Measurements from ENCODE around the gene SH2D7. TPM values are rescaled to one million over a fixed set of nuclear protein-coding genes. Genes with fewer than 3 reads are reported as not detected.

The SH2D7 gene
- total RNA-seq, 1 experiment from 2014 or later = not detected

DNA sequence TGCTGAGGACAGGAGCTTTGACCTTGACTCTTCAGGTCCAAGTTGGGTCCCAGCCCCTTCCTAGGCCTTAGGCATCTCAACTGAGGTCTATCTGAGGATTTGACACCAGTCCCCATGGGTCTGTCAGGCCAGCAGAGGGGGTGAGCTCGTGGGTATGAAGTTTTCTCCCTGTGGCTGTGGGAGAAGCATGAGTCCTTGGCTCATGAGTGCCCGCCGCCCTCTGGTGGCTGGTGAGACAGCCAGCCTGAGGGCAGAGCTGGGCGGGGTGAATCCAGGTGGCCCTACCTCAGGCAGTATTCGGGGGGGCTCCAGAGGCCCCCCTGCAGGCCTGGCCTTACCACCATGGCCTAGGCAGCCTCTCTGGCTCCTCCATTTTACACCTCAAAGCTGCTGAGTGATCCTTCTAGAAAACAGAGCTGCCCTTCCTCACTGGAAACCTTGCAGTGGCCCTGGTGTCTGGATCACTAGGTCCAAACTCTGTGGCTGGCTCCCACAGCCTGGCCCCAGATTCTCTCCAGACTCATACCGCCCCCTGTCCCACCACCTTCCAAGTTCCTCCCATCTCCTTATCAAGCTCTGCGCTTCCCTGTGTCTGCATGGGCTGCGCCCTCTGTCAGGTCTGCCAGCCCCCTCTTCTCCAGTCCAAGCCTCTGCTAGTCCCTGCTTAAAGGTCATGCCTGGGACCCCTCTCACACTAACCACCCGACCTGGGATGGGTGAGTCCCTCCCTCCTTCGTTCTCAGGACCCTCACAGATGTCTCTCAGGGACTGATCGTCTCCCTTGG, 16.1 kb downstream of the SH2D7 start:
- ChIA-PET CTCF (interaction anchor here (0.5 to 12.7 kb wide), 54 partner anchors 9 to 1027 kb away, joined by 3 to 289 read pairs (median 4); partner anchors contain the start of gene TBC1D2B), POLR2A (interaction anchor here (0.6 to 1.7 kb wide), 8 partner anchors 15 to 1032 kb away, joined by 3 read pairs; no protein-coding TSS in a partner anchor)
- DNase-seq (ENCODE audit: unreplicated experiment) = peak; percentile 84
- no peaks in the 10 kb centered on the region for H3K4me1 Mint-ChIP-seq (ENCODE audit: insufficient read depth, unreplicated experiment)
- TF ChIP-seq, protein P1, sequence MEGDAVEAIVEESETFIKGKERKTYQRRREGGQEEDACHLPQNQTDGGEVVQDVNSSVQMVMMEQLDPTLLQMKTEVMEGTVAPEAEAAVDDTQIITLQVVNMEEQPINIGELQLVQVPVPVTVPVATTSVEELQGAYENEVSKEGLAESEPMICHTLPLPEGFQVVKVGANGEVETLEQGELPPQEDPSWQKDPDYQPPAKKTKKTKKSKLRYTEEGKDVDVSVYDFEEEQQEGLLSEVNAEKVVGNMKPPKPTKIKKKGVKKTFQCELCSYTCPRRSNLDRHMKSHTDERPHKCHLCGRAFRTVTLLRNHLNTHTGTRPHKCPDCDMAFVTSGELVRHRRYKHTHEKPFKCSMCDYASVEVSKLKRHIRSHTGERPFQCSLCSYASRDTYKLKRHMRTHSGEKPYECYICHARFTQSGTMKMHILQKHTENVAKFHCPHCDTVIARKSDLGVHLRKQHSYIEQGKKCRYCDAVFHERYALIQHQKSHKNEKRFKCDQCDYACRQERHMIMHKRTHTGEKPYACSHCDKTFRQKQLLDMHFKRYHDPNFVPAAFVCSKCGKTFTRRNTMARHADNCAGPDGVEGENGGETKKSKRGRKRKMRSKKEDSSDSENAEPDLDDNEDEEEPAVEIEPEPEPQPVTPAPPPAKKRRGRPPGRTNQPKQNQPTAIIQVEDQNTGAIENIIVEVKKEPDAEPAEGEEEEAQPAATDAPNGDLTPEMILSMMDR (IDR thresholded peaks at IDR 0.05; ENCODE audit: unreplicated experiment) = peak; percentile 90
- no peak overlapping the region for H3K4me3 Mint-ChIP-seq (ENCODE audit: unreplicated experiment)
- H3K27ac Mint-ChIP-seq (ENCODE audit: low read depth, unreplicated experiment) = no peak overlapping the region
- no peaks in the 10 kb centered on the region for H3K27me3 Mint-ChIP-seq (ENCODE audit: insufficient read depth, unreplicated experiment)
- H3K36me3 Mint-ChIP-seq (ENCODE audit: insufficient read depth, unreplicated experiment) = no peaks in the 10 kb centered on the region
- intact Hi-C loops (cut with micrococcal nuclease) = loop anchor here (1.0 to 2.0 kb wide), 4 partner anchors 108 to 206 kb away; no protein-coding TSS in a partner anchor
- no TSS peak for BruUV-seq (replicated peaks)
- no peaks in the 10 kb centered on the region for H3K9me3 Mint-ChIP-seq (ENCODE audit: unreplicated experiment)

DNA sequence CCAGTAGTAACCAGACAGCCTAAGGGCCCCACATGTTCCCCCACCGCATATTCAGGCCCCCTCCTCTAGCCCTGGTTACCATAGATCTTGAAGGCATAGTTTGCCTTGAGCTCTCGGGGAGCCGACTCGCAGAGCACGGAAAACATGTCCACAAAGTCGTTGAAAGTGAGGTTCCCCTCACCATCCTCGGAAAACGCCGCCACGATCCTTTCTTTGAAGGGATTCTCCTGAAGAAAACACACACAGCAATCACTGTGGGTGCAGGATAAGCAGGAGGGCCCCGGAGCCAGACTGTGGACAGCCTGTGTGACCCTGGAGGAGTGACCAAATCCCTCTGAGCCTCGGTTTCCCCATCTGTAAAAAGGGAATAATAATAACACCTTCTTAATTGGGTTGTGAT, 16.8 kb downstream of the SH2D7 start:
- no peak for DNase-seq (ENCODE audit: unreplicated experiment)
- no peaks in the 10 kb centered on the region for H3K36me3 Mint-ChIP-seq (ENCODE audit: insufficient read depth, unreplicated experiment)
- ChIA-PET POLR2A (interaction anchor here (0.7 to 1.1 kb wide), 3 partner anchors 141 to 1033 kb away, joined by 3 read pairs; no protein-coding TSS in a partner anchor), CTCF (interaction anchor here (0.5 to 12.7 kb wide), 35 partner anchors 11 to 1546 kb away, joined by 3 to 289 read pairs (median 5); partner anchors contain the start of gene TBC1D2B)
- BruUV-seq (replicated peaks) = no TSS peak
- H3K27ac Mint-ChIP-seq (ENCODE audit: low read depth, unreplicated experiment) = no peak overlapping the region
- TF ChIP-seq, protein P1 (IDR thresholded peaks at IDR 0.05; ENCODE audit: unreplicated experiment) = no peak
- H3K4me3 Mint-ChIP-seq (ENCODE audit: unreplicated experiment) = no peak overlapping the region
- no peaks in the 10 kb centered on the region for H3K27me3 Mint-ChIP-seq (ENCODE audit: insufficient read depth, unreplicated experiment)
- no peaks in the 10 kb centered on the region for H3K9me3 Mint-ChIP-seq (ENCODE audit: unreplicated experiment)
- no peaks in the 10 kb centered on the region for H3K4me1 Mint-ChIP-seq (ENCODE audit: insufficient read depth, unreplicated experiment)
- intact Hi-C loops (cut with micrococcal nuclease) = loop anchor here (2.0 kb wide), 2 partner anchors 150 to 206 kb away; no protein-coding TSS in a partner anchor

- Mint-ChIP-seq H3K9me3 (ENCODE audit: unreplicated experiment) (no peaks in the 10 kb centered on the region), H3K4me3 (ENCODE audit: unreplicated experiment) (no peak overlapping the region), H3K4me1 (ENCODE audit: insufficient read depth, unreplicated experiment) (no peaks in the 10 kb centered on the region), H3K27me3 (ENCODE audit: insufficient read depth, unreplicated experiment) (no peaks in the 10 kb centered on the region), H3K27ac (ENCODE audit: low read depth, unreplicated experiment) (no peak overlapping the region), H3K36me3 (ENCODE audit: insufficient read depth, unreplicated experiment) (no peaks in the 10 kb centered on the region)
- CTCF ChIA-PET = interaction anchor here (0.7 to 12.7 kb wide), 16 partner anchors 9 to 314 kb away, joined by 3 to 289 read pairs (median 4); no protein-coding TSS in a partner anchor
- DNase-seq (ENCODE audit: unreplicated experiment) = no peak
- POLR2A ChIA-PET = no interaction called here
- no TSS peak for BruUV-seq (replicated peaks)
- intact Hi-C loops (cut with micrococcal nuclease) = no loop called here
- TF ChIP-seq, protein P1 (IDR thresholded peaks at IDR 0.05; ENCODE audit: unreplicated experiment) = no peak
These were observed 17.7 kb downstream of the SH2D7 start for GRCh38 chr15:78110096-78110495.

DNA sequence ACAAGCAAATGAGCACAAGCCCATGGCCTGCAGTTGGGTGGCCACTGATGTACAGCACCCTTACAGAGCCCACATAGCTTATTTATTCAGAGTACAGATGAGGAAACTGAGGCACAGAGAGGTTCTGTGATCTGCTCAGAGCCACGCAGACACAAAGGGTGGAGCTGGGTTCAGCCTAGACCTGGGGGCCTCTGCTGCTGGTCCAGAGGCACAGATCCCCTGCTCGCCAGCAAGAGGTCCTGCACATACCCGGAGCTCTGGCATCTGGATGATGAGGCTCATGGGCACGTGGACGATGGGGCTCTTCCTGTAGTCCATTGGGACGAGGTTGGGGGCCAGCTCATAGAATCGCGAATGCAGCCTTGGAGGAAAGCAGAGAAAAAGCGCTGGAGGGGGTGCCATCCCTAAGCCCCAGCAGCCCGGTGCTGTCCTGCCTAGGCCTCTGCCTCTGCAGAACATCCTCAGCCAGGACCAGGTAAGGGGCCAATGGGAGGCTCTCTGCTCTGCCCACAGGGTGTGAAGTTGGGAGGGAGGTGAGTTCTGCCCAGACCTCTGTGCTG, 18.6 kb downstream of the SH2D7 start:
- no TSS peak for BruUV-seq (replicated peaks)
- Mint-ChIP-seq H3K36me3 (ENCODE audit: insufficient read depth, unreplicated experiment) (no peaks in the 10 kb centered on the region), H3K4me3 (ENCODE audit: unreplicated experiment) (no peak overlapping the region), H3K27ac (ENCODE audit: low read depth, unreplicated experiment) (no peak overlapping the region), H3K9me3 (ENCODE audit: unreplicated experiment) (no peaks in the 10 kb centered on the region), H3K27me3 (ENCODE audit: insufficient read depth, unreplicated experiment) (no peaks in the 10 kb centered on the region), H3K4me1 (ENCODE audit: insufficient read depth, unreplicated experiment) (no peaks in the 10 kb centered on the region)
- TF ChIP-seq, protein P1 (IDR thresholded peaks at IDR 0.05; ENCODE audit: unreplicated experiment) = no peak
- CTCF ChIA-PET = interaction anchor here (0.6 to 12.7 kb wide), 8 partner anchors 10 to 153 kb away, joined by 3 to 289 read pairs (median 4); no protein-coding TSS in a partner anchor
- intact Hi-C loops (cut with micrococcal nuclease) = no loop called here
- no peak for DNase-seq (ENCODE audit: unreplicated experiment)
- POLR2A ChIA-PET = interaction anchor here (0.5 to 1.5 kb wide), 2 partner anchors 39 to 115 kb away, joined by 3 read pairs; no protein-coding TSS in a partner anchor

Data from MCF 10A (cell line).